Measurements from ENCODE around the gene DAB2IP. TPM values are rescaled to one million over a fixed set of nuclear protein-coding genes. Genes with fewer than 3 reads are reported as not detected.

DAB2IP gene
- total and polyA plus RNA-seq, 2 experiments from 2014 or later = 8.9 to 42.8 TPM

GRCh38 chr9:121607434-121608167, 43.8 kb upstream of the DAB2IP start:
- Histone ChIP-seq H3K4me1 (ENCODE audit: insufficient read depth) (peaks cover 19% of the 10 kb centered on the region), H3K4me3 (no peak overlapping the region), H4K20me1 (replicated peaks; ENCODE audit: insufficient read depth) (peaks cover 18% of the 10 kb centered on the region), H3K27me3 (ENCODE audit: insufficient read depth) (no peaks in the 10 kb centered on the region), H3F3A (replicated peaks; ENCODE audit: low read depth) (no peaks in the 10 kb centered on the region), H3K27ac (ENCODE audit: low read depth) (no peak overlapping the region), H3K36me3 (ENCODE audit: insufficient read depth) (no peaks in the 10 kb centered on the region), H2AFZ (no peak overlapping the region), H3K9me2 (ENCODE audit: insufficient read depth) (no peaks in the 10 kb centered on the region), H3K4me2 (no peak overlapping the region), H3K79me2 (replicated peaks; ENCODE audit: insufficient read depth) (peaks cover 24% of the 10 kb centered on the region)
- no peak for TF ChIP-seq ZNF462 (CRISPR knock-in tag; IDR thresholded peaks at IDR 0.05)
- TF ChIP-seq EZH2 (IDR thresholded peaks at IDR 0.05; ENCODE audit: low read depth, unreplicated experiment) = no peak
- no peak for TF ChIP-seq CTCF (conservative IDR thresholded peaks at IDR 0.05; ENCODE audit: low read depth in 2 of 2)
- no peak for TF ChIP-seq ETS1 (IDR thresholded peaks at IDR 0.05)
- TF ChIP-seq REST (IDR thresholded peaks at IDR 0.05; ENCODE audit: unreplicated experiment) = no peak
- TF ChIP-seq JUNB (IDR thresholded peaks at IDR 0.05; ENCODE audit: unreplicated experiment) = no peak
- no peak for TF ChIP-seq EZH2phosphoT487 (IDR thresholded peaks at IDR 0.05; ENCODE audit: unreplicated experiment)
- TF ChIP-seq STAT1 (IDR thresholded peaks at IDR 0.05; ENCODE audit: unreplicated experiment) = no peak
- TF ChIP-seq ZNF114 (CRISPR knock-in tag; IDR thresholded peaks at IDR 0.05) = no peak
- TF ChIP-seq NANOG (IDR thresholded peaks at IDR 0.05; ENCODE audit: borderline replicate concordance) = no peak
- TF ChIP-seq CREB1 (CRISPR knock-in tag; IDR thresholded peaks at IDR 0.05; ENCODE audit: low read depth) = no peak
- no peak for TF ChIP-seq POLR2AphosphoS5 (IDR thresholded peaks at IDR 0.05; ENCODE audit: low read depth)
- TF ChIP-seq ZNF331 (CRISPR knock-in tag; IDR thresholded peaks at IDR 0.05; ENCODE audit: low read depth) = no peak
- no peak overlapping the region for H3K4me3 Mint-ChIP-seq
- peaks cover 30% of the 10 kb centered on the region for H3K4me1 Mint-ChIP-seq
- peaks cover 8% of the 10 kb centered on the region for H3K27me3 Mint-ChIP-seq (ENCODE audit: insufficient read depth, low read depth, poor library complexity)
- no peak overlapping the region; the same call in 1 of the 2 replicates for H3K27ac Mint-ChIP-seq
- DNase-seq (ENCODE audit: low spot score) (no peak), ATAC-seq (no peak)
- H3K9me3 Mint-ChIP-seq = no peaks in the 10 kb centered on the region
- no peaks in the 10 kb centered on the region; the same call in 2 of the 3 replicates for H3K36me3 Mint-ChIP-seq (ENCODE audit: low read depth)

Data from GM23338 (cell line).